Neural cell (in vitro differentiated cells): ENCODE data around the gene VWA1. TPM values are rescaled to one million over a fixed set of nuclear protein-coding genes. Genes with fewer than 3 reads are reported as not detected.
"Not testable (repeated sequence)": the region's sequence is repeated elsewhere in the genome, so short reads cannot be mapped to it uniquely, and the experiment has no call there.

Experiments
- H2AFZ ChIP-seq: fragments of 200-600, 300-800 bp; sonication (generic), shearing (Covaris generic); 2 replicates; pipeline ENCODE4 v1.6.0; 2014; ENCODE audit warnings: low read depth, mild to moderate bottlenecking, antibody characterized with exemption, low read length, moderate library complexity
- H3F3A ChIP-seq: fragments of 200-600 bp; shearing (Covaris generic); 2 replicates; pipeline ENCODE4 v1.6.1; 2016; ENCODE audit warnings: mild to moderate bottlenecking, moderate library complexity, mixed read lengths, antibody characterized with exemption, low read length; ENCODE audit not compliant: insufficient read depth, poor library complexity, severe bottlenecking
- H3K27ac ChIP-seq: fragments of 200-600, 300-800 bp; sonication (generic), shearing (Covaris generic); 2 replicates; pipeline ENCODE4 v1.5.1; 2014; ENCODE audit warnings: mild to moderate bottlenecking, low read length, moderate library complexity
- H3K27me3 ChIP-seq: fragments of 300-800, 200-600 bp; sonication (generic), shearing (Covaris generic); 2 replicates; pipeline ENCODE4 v1.6.0; 2014; ENCODE audit warnings: mild to moderate bottlenecking, low read depth, low read length, moderate library complexity; ENCODE audit not compliant: insufficient read depth
- H3K36me3 ChIP-seq: fragments of 300-800, 200-600 bp; sonication (generic), shearing (Covaris generic); 2 replicates; pipeline ENCODE4 v1.5.1; 2014; ENCODE audit warnings: mild to moderate bottlenecking, antibody characterized with exemption, low read length, moderate library complexity; ENCODE audit not compliant: insufficient read depth
- H3K4me2 ChIP-seq: fragments of 300-800, 200-600 bp; sonication (generic), shearing (Covaris generic); 2 replicates; pipeline ENCODE4 v1.6.0; 2014; ENCODE audit warnings: mild to moderate bottlenecking, low read length
- H3K4me3 ChIP-seq: fragments of 300-800, 200-600 bp; sonication (generic), shearing (Covaris generic); 2 replicates; pipeline ENCODE4 v1.5.1; 2014; ENCODE audit warnings: mild to moderate bottlenecking, low read length, moderate library complexity
- H3K79me2 ChIP-seq: fragments of 200-600 bp; shearing (Covaris generic); replicated peaks from 2 replicates; pipeline ENCODE4 v1.6.0; 2014; ENCODE audit warnings: mild to moderate bottlenecking, low read length, moderate library complexity; ENCODE audit not compliant: insufficient read depth
- H3K9ac ChIP-seq: fragments of 300-800, 200-600 bp; sonication (generic), shearing (Covaris generic); 2 replicates; pipeline ENCODE4 v1.6.1; 2016; ENCODE audit warnings: mild to moderate bottlenecking, low read length, mixed read lengths
- H3K9me2 ChIP-seq: fragments of 200-600 bp; shearing (Covaris generic); 2 replicates; pipeline ENCODE4 v1.6.1; 2016; ENCODE audit warnings: mild to moderate bottlenecking, low read length, mixed read lengths; ENCODE audit not compliant: insufficient read depth
- H3K9me3 ChIP-seq: fragments of 200-600, 300-800 bp; sonication (generic), shearing (Covaris generic); 2 replicates; pipeline ENCODE4 v1.6.1; 2016; ENCODE audit warnings: mild to moderate bottlenecking, mixed run types, low read length, moderate library complexity, mixed read lengths
- H4K20me1 ChIP-seq: fragments of 200-600 bp; shearing (Covaris generic); 2 replicates; pipeline ENCODE4 v1.6.1; 2016; ENCODE audit warnings: mild to moderate bottlenecking, mixed run types; ENCODE audit not compliant: insufficient read depth
- CTCF ChIP-seq: fragments of 450-650 bp; IDR thresholded peaks from 2 replicates; pipeline ENCODE4 v1.5.1; 2014; ENCODE audit warnings: antibody characterized with exemption, mild to moderate bottlenecking, moderate library complexity; ENCODE audit not compliant: poor library complexity, severe bottlenecking
- EP300 ChIP-seq: fragments of 450-650 bp; conservative IDR thresholded peaks from 2 replicates; pipeline ENCODE4 v1.6.1; 2014; ENCODE audit warnings: antibody characterized with exemption, mild to moderate bottlenecking, moderate library complexity; ENCODE audit not compliant: poor library complexity, severe bottlenecking
- EZH2 ChIP-seq: fragments of 200-600, 300-800 bp; shearing (Covaris generic), sonication (generic); IDR thresholded peaks from 2 replicates; pipeline ENCODE4 v1.6.1; 2014; ENCODE audit warnings: antibody characterized with exemption, low read length, borderline replicate concordance, mild to moderate bottlenecking; ENCODE audit not compliant: insufficient read depth, poor library complexity, severe bottlenecking
- MXI1 ChIP-seq: fragments of 450-650 bp; conservative IDR thresholded peaks from 2 replicates; pipeline ENCODE4 v1.6.1; 2014; ENCODE audit warnings: antibody characterized with exemption, mild to moderate bottlenecking; ENCODE audit not compliant: poor library complexity, severe bottlenecking
- POLR2AphosphoS5 ChIP-seq: IDR thresholded peaks from 2 replicates; pipeline ENCODE4 v1.6.1; 2012
- RAD21 ChIP-seq: fragments of 450-650 bp; conservative IDR thresholded peaks from 2 replicates; pipeline ENCODE4 v1.6.1; 2014; ENCODE audit warnings: antibody characterized with exemption, mild to moderate bottlenecking, moderate library complexity
- REST ChIP-seq: IDR thresholded peaks from 2 replicates; pipeline ENCODE4 v1.6.1; 2012; ENCODE audit warnings: borderline replicate concordance
- SMC3 ChIP-seq: fragments of 450-650 bp; conservative IDR thresholded peaks from 2 replicates; pipeline ENCODE4 v1.6.1; 2014; ENCODE audit warnings: antibody characterized with exemption, mild to moderate bottlenecking, moderate library complexity; ENCODE audit not compliant: poor library complexity
- TAF1 ChIP-seq: IDR thresholded peaks from 2 replicates; pipeline ENCODE4 v1.6.1; 2012; ENCODE audit warnings: low read depth
- polyA plus RNA-seq: library from polyadenylated mRNA; depleted of rRNA; stranded (reverse); fragments of >200 nt; gene quantifications from 2 replicates; pipeline ENCODE4 v1.2.3, GENCODE V29; 2014

VWA1 gene
- polyA plus RNA-seq, 1 donor from 2014 or later: 0.88 TPM

GRCh38 chr1:1479547-1480487 is 44.3 kb downstream of the VWA1 start:
- Histone ChIP-seq H4K20me1 (no peaks in the 10 kb centered on the region), H2AFZ (no peak overlapping the region), H3K27me3 (no peaks in the 10 kb centered on the region)

GRCh38 chr1:1480488-1480867 is 45.0 kb downstream of the VWA1 start:
- H3K9ac ChIP-seq, H3K27ac ChIP-seq, H3F3A ChIP-seq, H3K4me3 ChIP-seq, H3K9me3 ChIP-seq, H2AFZ ChIP-seq, H3K4me2 ChIP-seq, H3K36me3 ChIP-seq, H3K9me2 ChIP-seq, H3K79me2 ChIP-seq, H4K20me1 ChIP-seq, H3K27me3 ChIP-seq: not testable (repeated sequence)

More at GRCh38 chr1:1479547-1480487, 44.3 kb downstream of the VWA1 start:
- no peaks in the 10 kb centered on the region for H3K9me3 ChIP-seq
- no peaks in the 10 kb centered on the region for H3K36me3 ChIP-seq
- no peaks in the 10 kb centered on the region for H3K79me2 ChIP-seq
- no peaks in the 10 kb centered on the region for H3K9me2 ChIP-seq
- H3K4me3 ChIP-seq: no peak overlapping the region
- no peaks in the 10 kb centered on the region for H3F3A ChIP-seq
- H3K27ac ChIP-seq: no peak overlapping the region
- H3K9ac ChIP-seq: no peak overlapping the region
- TF ChIP-seq REST: no peak
- TF ChIP-seq EP300: no peak
- no peak for TF ChIP-seq MXI1
- TF ChIP-seq POLR2AphosphoS5: no peak
- TF ChIP-seq RAD21: no peak
- TF ChIP-seq CTCF: no peak
- no peak for TF ChIP-seq SMC3
- TF ChIP-seq TAF1: no peak
- TF ChIP-seq EZH2: no peak
- H3K4me2 ChIP-seq: no peak overlapping the region

- H2AFZ ChIP-seq, H3K27ac ChIP-seq, H4K20me1 ChIP-seq, H3F3A ChIP-seq, H3K9me2 ChIP-seq, H3K4me2 ChIP-seq, H3K27me3 ChIP-seq, H3K79me2 ChIP-seq, H3K9me3 ChIP-seq, H3K36me3 ChIP-seq, H3K4me3 ChIP-seq, H3K9ac ChIP-seq: not testable (repeated sequence)
Observed at GRCh38 chr1:1481811-1482210, 46.3 kb downstream of the VWA1 start.
